ENCODE data around the gene KRT15. TPM values are rescaled to one million over a fixed set of nuclear protein-coding genes. Genes with fewer than 3 reads are reported as not detected.

KRT15 gene
- total RNA-seq, 2 donors from 2014 or later = 0.47 TPM; not detected in 1

DNA sequence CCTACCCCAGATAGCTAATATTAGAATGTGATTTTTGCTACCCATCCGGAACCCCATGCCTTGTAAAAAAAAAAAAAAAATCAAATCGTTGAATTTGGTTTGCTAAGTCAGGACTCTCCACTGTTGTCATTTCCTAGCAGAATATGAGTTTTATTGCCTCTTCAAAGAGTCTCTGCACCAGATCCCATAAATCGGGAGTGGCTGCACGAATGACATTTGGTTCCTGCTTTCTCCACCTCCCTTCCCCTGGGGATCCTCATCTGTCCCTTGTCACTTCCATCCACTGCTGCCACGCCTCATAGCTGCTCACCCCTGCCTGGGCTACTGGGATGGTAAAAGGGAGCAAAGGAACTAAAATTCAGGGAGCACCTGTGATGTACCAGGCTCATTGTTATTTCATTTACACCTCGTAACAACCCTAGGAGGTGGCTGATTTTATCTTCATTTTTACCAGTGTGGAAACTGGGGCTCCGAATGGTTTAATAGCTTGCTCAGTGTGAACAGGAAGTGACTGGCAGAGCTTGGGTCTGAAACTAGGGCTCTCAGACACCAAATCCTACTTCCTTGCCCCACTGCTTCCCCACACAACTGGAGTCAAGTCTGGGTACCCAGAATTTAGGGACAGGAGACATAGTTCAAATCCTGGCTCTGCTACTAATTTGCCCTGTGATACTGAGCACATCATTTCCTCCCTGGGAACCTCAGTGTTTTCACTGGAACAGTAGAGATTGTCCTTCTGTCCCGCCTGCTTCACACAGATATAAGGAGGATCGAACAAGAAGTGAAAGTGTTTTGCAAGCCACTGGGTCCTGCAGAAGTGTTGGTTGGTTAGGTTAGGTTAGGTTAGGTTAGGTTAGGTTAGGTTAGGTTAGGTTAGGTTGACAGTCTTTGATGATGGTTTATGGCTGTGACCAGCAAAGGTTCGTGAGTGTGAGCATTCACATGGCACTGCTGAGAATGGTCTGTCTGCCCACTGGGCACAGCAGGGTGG lies 28.4 kb downstream of the KRT15 start:
- no peak overlapping the region for H3K4me3 ChIP-seq
- no peaks in the 10 kb centered on the region for H3K4me1 ChIP-seq
- H3K36me3 ChIP-seq = no peaks in the 10 kb centered on the region
- H3K27ac ChIP-seq = no peak overlapping the region
- H3K27me3 ChIP-seq = no peaks in the 10 kb centered on the region
- no peaks in the 10 kb centered on the region for H3K9me3 ChIP-seq
- DNase-seq (ENCODE audit: low spot score) = no peak
- TF ChIP-seq CTCF (IDR thresholded peaks at IDR 0.05) = no peak

- Histone ChIP-seq H3K9me3 (no peaks in the 10 kb centered on the region), H3K4me3 (no peak within 1 kb of the TSS), H3K36me3 (no peaks in the 10 kb centered on the region), H3K27me3 (no peaks in the 10 kb centered on the region), H3K27ac (no peak within 1 kb of the TSS), H3K4me1 (no peaks in the 10 kb centered on the region)
- DNase-seq (ENCODE audit: low spot score) = no peak
- no peak for TF ChIP-seq CTCF (IDR thresholded peaks at IDR 0.05)
Measured at GRCh38 chr17:41489531-41489930, 29.2 kb downstream of the KRT15 start, which contains the start of gene KRT36. Gene KRT36, minus strand, starts transcription at chr17:41489910. Its CDS starts 46 bp downstream, at chr17:41489864.

- Histone ChIP-seq H3K4me3 (no peak overlapping the region), H3K4me1 (no peaks in the 10 kb centered on the region), H3K27ac (no peak overlapping the region), H3K9me3 (no peaks in the 10 kb centered on the region), H3K36me3 (no peaks in the 10 kb centered on the region), H3K27me3 (no peaks in the 10 kb centered on the region)
- DNase-seq (ENCODE audit: low spot score) = no peak
- peak in 1 of 2 donors; percentile 32 for TF ChIP-seq CTCF (IDR thresholded peaks at IDR 0.05)
Measured at GRCh38 chr17:41486809-41487530, 31.7 kb downstream of the KRT15 start.

DNA sequence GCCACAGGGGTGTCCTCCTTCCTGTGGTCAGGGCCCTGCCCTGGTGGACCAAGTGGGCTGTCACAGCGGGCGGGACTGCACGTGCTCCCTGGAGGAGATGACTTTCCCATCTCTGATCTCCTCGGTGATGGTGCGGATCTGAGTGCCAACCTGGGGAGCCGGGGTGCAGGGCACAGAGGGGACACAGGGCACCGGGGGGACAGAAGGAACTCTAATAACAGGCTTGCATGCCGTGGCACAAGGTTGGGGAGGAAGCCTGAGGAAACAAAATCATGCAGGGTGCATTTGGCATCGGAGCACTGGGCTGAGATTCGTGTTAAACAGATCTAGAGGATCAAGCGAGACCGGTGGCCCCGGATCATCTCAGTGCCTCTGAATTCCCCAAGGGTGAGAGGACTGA lies 32.4 kb downstream of the KRT15 start:
- no peak for TF ChIP-seq CTCF (IDR thresholded peaks at IDR 0.05)
- no peak overlapping the region for H3K4me3 ChIP-seq
- no peaks in the 10 kb centered on the region for H3K27me3 ChIP-seq
- no peaks in the 10 kb centered on the region for H3K36me3 ChIP-seq
- H3K4me1 ChIP-seq = no peaks in the 10 kb centered on the region
- DNase-seq (ENCODE audit: low spot score) = no peak
- no peak overlapping the region for H3K27ac ChIP-seq
- no peaks in the 10 kb centered on the region for H3K9me3 ChIP-seq

GRCh38 chr17:41484920-41485904 lies 33.5 kb downstream of the KRT15 start:
- no peak overlapping the region for H3K27ac ChIP-seq
- no peaks in the 10 kb centered on the region for H3K9me3 ChIP-seq
- no peaks in the 10 kb centered on the region for H3K36me3 ChIP-seq
- H3K4me1 ChIP-seq = no peaks in the 10 kb centered on the region
- DNase-seq (ENCODE audit: low spot score) = no peak
- H3K4me3 ChIP-seq = no peak overlapping the region
- TF ChIP-seq CTCF (IDR thresholded peaks at IDR 0.05) = no peak
- no peaks in the 10 kb centered on the region for H3K27me3 ChIP-seq
